Fibroblast of pulmonary artery (primary cell): ENCODE data around the gene VTI1A.

ENCODE experiments used
- DNase-seq: peaks from one replicate; pipeline ENCODE4 v3.0.0-alpha.2; 2010; ENCODE audit warnings: low read depth
- H3K4me3 ChIP-seq: replicated peaks from 2 replicates; pipeline ENCODE4 v1.5.1; 2011; ENCODE audit warnings: low read depth, mild to moderate bottlenecking, control low read depth, low read length, moderate library complexity
- CTCF ChIP-seq: IDR thresholded peaks from 2 replicates; pipeline ENCODE4 v1.5.1; 2011; ENCODE audit warnings: mild to moderate bottlenecking, control low read depth, low read length, inconsistent platforms; ENCODE audit errors: missing control alignments

The VTI1A gene

DNA sequence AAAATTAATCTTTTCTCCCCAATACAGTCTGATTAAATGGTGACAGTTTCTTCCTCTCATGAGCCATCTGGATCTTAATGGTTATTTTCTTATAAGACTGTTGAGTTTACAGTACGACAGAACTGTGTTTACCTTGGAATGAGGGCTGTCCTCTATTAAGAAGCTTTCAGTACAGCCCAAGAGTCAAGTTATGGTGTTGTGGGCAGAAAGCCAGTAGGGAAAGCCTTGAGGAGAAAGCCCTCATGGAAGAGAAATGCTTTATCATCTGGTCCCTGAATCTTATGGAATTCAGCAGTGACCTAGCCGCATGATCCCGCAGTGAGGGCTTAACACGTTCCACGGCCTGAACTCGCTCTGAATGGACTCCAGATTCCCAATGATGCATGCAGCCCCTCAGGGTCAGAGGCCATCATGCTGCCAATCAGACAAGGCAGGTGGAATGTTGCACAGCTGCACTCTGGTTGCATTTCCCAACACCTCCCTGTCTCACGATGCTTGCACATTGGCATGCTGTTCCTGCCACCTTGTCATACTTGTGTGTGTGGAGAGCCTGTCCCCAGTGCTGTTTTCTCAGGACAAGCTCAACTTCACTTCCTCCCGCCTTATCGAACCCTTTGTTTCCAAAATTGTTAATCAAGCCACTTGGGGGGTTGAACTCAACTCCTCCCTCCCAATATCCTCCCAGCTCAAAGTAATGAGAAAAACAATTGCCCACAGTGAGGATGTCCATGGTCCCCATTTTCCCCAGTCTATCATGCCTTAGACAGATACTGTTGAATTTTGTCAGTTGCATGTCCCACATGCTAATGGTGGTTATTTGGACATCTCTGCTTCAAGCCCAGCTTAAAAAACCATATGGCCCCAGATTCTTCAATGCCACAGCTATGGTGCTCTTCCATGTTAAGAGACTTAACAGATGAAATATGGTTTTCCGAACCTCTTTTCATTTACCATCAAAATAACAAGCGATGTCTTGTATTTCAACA is 291.9 kb downstream of the VTI1A start:
- no peak for DNase-seq
- H3K4me3 ChIP-seq, result no peak overlapping the region
- TF ChIP-seq CTCF, result no peak

DNA sequence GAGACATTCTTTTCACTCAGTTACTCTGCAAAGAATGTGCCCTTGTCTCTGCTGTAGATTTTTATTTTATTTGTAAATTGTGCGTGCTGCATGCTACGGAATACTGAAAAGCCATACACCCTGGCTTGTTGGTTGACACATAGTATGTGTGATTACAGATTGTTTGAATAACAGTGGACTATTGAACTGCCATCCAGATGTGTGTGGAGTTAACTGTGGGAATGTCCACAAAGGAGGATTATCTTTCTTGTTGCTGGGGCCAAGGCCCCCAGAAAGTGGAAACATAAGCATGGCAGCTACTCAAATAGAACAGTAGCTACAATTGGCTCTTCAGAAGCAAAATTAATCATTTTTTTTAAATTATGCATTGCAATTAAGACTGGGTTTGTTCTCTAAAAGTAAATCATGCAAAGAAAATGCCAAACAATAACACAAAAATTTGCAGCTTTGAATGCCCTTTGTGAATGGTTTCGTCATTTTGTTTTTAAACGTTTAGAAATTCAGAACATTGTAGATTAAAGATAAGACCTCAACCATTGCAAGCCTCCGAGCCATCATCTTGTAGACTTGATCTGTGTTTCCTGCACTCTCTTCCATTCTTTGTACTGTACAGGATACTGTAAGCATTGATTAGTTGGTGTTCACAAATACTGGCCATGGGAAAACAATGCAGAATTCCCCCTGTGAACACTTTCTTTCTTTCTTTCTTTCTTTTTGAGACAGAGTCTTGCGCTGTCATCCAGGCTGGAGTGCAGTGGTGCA is 292.8 kb downstream of the VTI1A start:
- no peak for TF ChIP-seq CTCF
- DNase-seq, result no peak

GRCh38 chr10:112741830-112742402 is 294.9 kb downstream of the VTI1A start:
- no peak for TF ChIP-seq CTCF

More for the DNA sequence above, 292.8 kb downstream of the VTI1A start:
- no peak overlapping the region for H3K4me3 ChIP-seq

GRCh38 chr10:112744181-112745096 is 297.4 kb downstream of the VTI1A start:
- H3K4me3 ChIP-seq, result no peak overlapping the region
- DNase-seq, result no peak
- TF ChIP-seq CTCF, result no peak

More at GRCh38 chr10:112741830-112742402, 294.9 kb downstream of the VTI1A start:
- no peak overlapping the region for H3K4me3 ChIP-seq
- DNase-seq, result no peak

DNA sequence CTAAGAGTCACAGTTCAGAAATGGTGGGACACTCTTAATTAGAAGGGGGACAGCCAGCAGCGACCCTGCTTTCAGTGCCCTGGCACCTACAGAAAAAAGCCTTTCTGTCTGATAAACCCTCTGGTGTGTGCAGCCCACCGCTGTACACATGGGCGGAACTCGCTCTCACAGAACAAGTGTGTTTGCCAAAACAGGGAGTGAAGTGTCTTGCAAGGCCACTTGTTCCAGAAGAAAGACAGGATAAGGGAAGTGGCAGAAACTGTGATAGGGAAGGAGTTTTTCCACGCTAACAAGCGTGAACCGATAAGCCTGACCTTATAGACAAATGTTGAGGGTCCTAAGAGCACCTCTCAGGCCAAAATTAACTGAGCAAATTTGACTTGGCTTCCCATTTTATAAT is 299.3 kb downstream of the VTI1A start:
- TF ChIP-seq CTCF, result no peak
- DNase-seq, result no peak

More for the DNA sequence above, 299.3 kb downstream of the VTI1A start:
- H3K4me3 ChIP-seq, result no peak overlapping the region
